ENCODE measurements around the gene MAPRE2.

The MAPRE2 gene

GRCh38 chr18:35055105-35055504 lies 13.9 kb downstream of the MAPRE2 start:
- TF ChIP-seq, protein P1, sequence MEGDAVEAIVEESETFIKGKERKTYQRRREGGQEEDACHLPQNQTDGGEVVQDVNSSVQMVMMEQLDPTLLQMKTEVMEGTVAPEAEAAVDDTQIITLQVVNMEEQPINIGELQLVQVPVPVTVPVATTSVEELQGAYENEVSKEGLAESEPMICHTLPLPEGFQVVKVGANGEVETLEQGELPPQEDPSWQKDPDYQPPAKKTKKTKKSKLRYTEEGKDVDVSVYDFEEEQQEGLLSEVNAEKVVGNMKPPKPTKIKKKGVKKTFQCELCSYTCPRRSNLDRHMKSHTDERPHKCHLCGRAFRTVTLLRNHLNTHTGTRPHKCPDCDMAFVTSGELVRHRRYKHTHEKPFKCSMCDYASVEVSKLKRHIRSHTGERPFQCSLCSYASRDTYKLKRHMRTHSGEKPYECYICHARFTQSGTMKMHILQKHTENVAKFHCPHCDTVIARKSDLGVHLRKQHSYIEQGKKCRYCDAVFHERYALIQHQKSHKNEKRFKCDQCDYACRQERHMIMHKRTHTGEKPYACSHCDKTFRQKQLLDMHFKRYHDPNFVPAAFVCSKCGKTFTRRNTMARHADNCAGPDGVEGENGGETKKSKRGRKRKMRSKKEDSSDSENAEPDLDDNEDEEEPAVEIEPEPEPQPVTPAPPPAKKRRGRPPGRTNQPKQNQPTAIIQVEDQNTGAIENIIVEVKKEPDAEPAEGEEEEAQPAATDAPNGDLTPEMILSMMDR (IDR thresholded peaks at IDR 0.05; ENCODE audit: low read length): no peak
- TF ChIP-seq EZH2 (IDR thresholded peaks at IDR 0.05; ENCODE audit: borderline replicate concordance, low read length): no peak
- H4K20me1 ChIP-seq (ENCODE audit: insufficient read depth, low read length): no peaks in the 10 kb centered on the region

DNA sequence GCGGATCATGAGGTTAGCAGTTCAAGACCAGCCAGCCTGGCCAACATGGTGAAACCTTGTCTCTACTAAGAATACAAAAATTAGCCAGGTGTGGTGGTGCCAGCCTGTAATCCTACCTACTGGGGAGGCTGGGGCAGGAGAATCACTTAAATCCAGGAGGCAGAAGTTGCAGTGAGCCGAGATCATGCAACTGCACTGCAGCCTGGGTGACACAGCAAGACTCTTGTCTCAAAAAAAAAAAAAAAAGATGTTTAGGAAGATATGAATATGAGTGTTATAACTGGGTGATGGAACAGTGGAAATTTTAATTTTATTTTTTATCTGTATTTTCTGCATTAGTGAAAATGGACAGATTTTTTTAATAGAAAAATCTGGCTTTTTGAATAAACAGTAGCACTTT lies 14.5 kb downstream of the MAPRE2 start:
- TF ChIP-seq, protein P1 (IDR thresholded peaks at IDR 0.05; ENCODE audit: low read length): no peak
- no peak for TF ChIP-seq EZH2 (IDR thresholded peaks at IDR 0.05; ENCODE audit: borderline replicate concordance, low read length)
- no peaks in the 10 kb centered on the region for H4K20me1 ChIP-seq (ENCODE audit: insufficient read depth, low read length)
- H3K27ac ChIP-seq (ENCODE audit: low read depth, low read length, poor library complexity, severe bottlenecking): no peak overlapping the region

More at GRCh38 chr18:35055105-35055504, 13.9 kb downstream of the MAPRE2 start:
- Histone ChIP-seq H3K79me2 (ENCODE audit: insufficient read depth, low read length) (peaks cover 99% of the 10 kb centered on the region), H3K27me3 (ENCODE audit: insufficient read depth, low read length) (no peaks in the 10 kb centered on the region), H3K9me3 (ENCODE audit: low read length) (no peaks in the 10 kb centered on the region), H3K9ac (ENCODE audit: low read length) (no peak overlapping the region), H3F3A (ENCODE audit: insufficient read depth, low read length) (no peaks in the 10 kb centered on the region), H3K36me3 (ENCODE audit: insufficient read depth, low read length) (peaks cover 16% of the 10 kb centered on the region), H3K9me2 (ENCODE audit: low read depth, low read length) (no peaks in the 10 kb centered on the region), H3K27ac (ENCODE audit: low read depth, low read length, poor library complexity, severe bottlenecking) (no peak overlapping the region), H3K4me3 (ENCODE audit: low read depth, low read length, poor library complexity, severe bottlenecking) (no peak overlapping the region), H3K4me1 (ENCODE audit: insufficient read depth, low read length, severe bottlenecking) (peaks cover 16% of the 10 kb centered on the region), H3K4me2 (ENCODE audit: low read length) (no peak overlapping the region), H2AFZ (ENCODE audit: low read length) (no peak overlapping the region)

GRCh38 chr18:35059280-35059927 lies 18.2 kb downstream of the MAPRE2 start:
- H3K79me2 ChIP-seq (ENCODE audit: insufficient read depth, low read length): peaks cover 94% of the 10 kb centered on the region
- no peak overlapping the region for H3K4me3 ChIP-seq (ENCODE audit: low read depth, low read length, poor library complexity, severe bottlenecking)
- TF ChIP-seq EZH2 (IDR thresholded peaks at IDR 0.05; ENCODE audit: borderline replicate concordance, low read length): no peak
- TF ChIP-seq, protein P1 (IDR thresholded peaks at IDR 0.05; ENCODE audit: low read length): no peak
- H3K27ac ChIP-seq (ENCODE audit: low read depth, low read length, poor library complexity, severe bottlenecking): no peak overlapping the region
- no peaks in the 10 kb centered on the region for H3K9me2 ChIP-seq (ENCODE audit: low read depth, low read length)
- no peak overlapping the region for H3K9ac ChIP-seq (ENCODE audit: low read length)
- H3K9me3 ChIP-seq (ENCODE audit: low read length): no peaks in the 10 kb centered on the region
- H3K4me1 ChIP-seq (ENCODE audit: insufficient read depth, low read length, severe bottlenecking): no peaks in the 10 kb centered on the region
- H3F3A ChIP-seq (ENCODE audit: insufficient read depth, low read length): no peaks in the 10 kb centered on the region
- peaks cover 13% of the 10 kb centered on the region for H3K36me3 ChIP-seq (ENCODE audit: insufficient read depth, low read length)
- no peaks in the 10 kb centered on the region for H4K20me1 ChIP-seq (ENCODE audit: insufficient read depth, low read length)
- no peak overlapping the region for H3K4me2 ChIP-seq (ENCODE audit: low read length)
- no peaks in the 10 kb centered on the region for H3K27me3 ChIP-seq (ENCODE audit: insufficient read depth, low read length)
- H2AFZ ChIP-seq (ENCODE audit: low read length): no peak overlapping the region

More for the DNA sequence above, 14.5 kb downstream of the MAPRE2 start:
- Histone ChIP-seq H3K4me1 (ENCODE audit: insufficient read depth, low read length, severe bottlenecking) (peaks cover 10% of the 10 kb centered on the region), H3K4me2 (ENCODE audit: low read length) (no peak overlapping the region), H3K9me2 (ENCODE audit: low read depth, low read length) (no peaks in the 10 kb centered on the region), H3K9ac (ENCODE audit: low read length) (no peak overlapping the region), H3F3A (ENCODE audit: insufficient read depth, low read length) (no peaks in the 10 kb centered on the region), H2AFZ (ENCODE audit: low read length) (no peak overlapping the region), H3K79me2 (ENCODE audit: insufficient read depth, low read length) (peaks cover 99% of the 10 kb centered on the region), H3K4me3 (ENCODE audit: low read depth, low read length, poor library complexity, severe bottlenecking) (no peak overlapping the region), H3K9me3 (ENCODE audit: low read length) (no peaks in the 10 kb centered on the region), H3K27me3 (ENCODE audit: insufficient read depth, low read length) (no peaks in the 10 kb centered on the region), H3K36me3 (ENCODE audit: insufficient read depth, low read length) (peaks cover 16% of the 10 kb centered on the region)

All from OCI-LY1 (cell line).